Naive thymus-derived CD4-positive, alpha-beta T cell (primary cell): Measurements from ENCODE around the gene CDH13. TPM values are rescaled to one million over a fixed set of nuclear protein-coding genes. Genes with fewer than 3 reads are reported as not detected.

Experiments
- ATAC-seq: fragments of 150-1000 bp; cut with Tn5 transposase; 2 replicates; pipeline ENCODE4 v1.10.0; 2021; ENCODE audit warnings: mild to moderate bottlenecking, moderate library complexity
- CTCF ChIA-PET: fragments of 350-600 bp; sonication (Branson Sonifier 250); formaldehyde crosslinking; loops from one replicate; lab custom pipeline; 2021; ENCODE audit warnings: antibody characterized with exemption; lab: Charles Lee
- POLR2A ChIA-PET: fragments of 350-600 bp; sonication (Branson Sonifier 250); formaldehyde crosslinking; loops from one replicate; lab custom pipeline; 2021; ENCODE audit warnings: antibody characterized with exemption, inconsistent platforms; lab: Charles Lee
- DNase-seq, 9 donors: peaks; one replicate each; pipeline versions ENCODE4 v3.0.0 to v3.0.0-alpha.2; 2020 to 2022; ENCODE audit warnings: mixed read lengths in 1 of 9
- H3K27ac ChIP-seq: one replicate; pipeline ENCODE4 v1.7.0; 2013; ENCODE audit warnings: mild to moderate bottlenecking, low read depth, low read length, moderate library complexity
- H3K27me3 ChIP-seq, 2 donors: one replicate each; pipeline ENCODE4 v1.7.0; 2013; ENCODE audit warnings: low read length in 2 of 2, mild to moderate bottlenecking in 2 of 2, moderate library complexity in 2 of 2; ENCODE audit not compliant: control insufficient read depth in 2 of 2, insufficient read depth in 2 of 2
- H3K36me3 ChIP-seq, 3 experiments: 1 replicate in 2 of 3; 2 replicates in 1 of 3; pipeline ENCODE4 v1.7.0; 2013; ENCODE audit warnings: low read length in 3 of 3, mild to moderate bottlenecking in 3 of 3, moderate library complexity in 1 of 3; ENCODE audit not compliant: insufficient read depth in 3 of 3, control insufficient read depth in 2 of 3
- H3K4me1 ChIP-seq, 2 donors: one replicate each; pipeline ENCODE4 v1.7.0; 2013; ENCODE audit warnings: low read length in 2 of 2, mild to moderate bottlenecking in 2 of 2, moderate library complexity in 1 of 2; ENCODE audit not compliant: control insufficient read depth in 2 of 2, insufficient read depth in 2 of 2
- H3K4me3 ChIP-seq: 2 replicates; pipeline ENCODE4 v1.7.0; 2013; ENCODE audit warnings: mild to moderate bottlenecking, low read length
- H3K9me3 ChIP-seq, 3 experiments: 1 replicate in 2 of 3; 2 replicates in 1 of 3; pipeline ENCODE4 v1.7.0; 2013; ENCODE audit warnings: low read length in 3 of 3; ENCODE audit not compliant: control insufficient read depth in 2 of 3
- H3K27ac Mint-ChIP-seq, 9 donors: one replicate each; pipeline ENCODE4 v1.8.0; 2020 to 2022; ENCODE audit warnings: mixed read lengths in 9 of 9, mild to moderate bottlenecking in 8 of 9, moderate library complexity in 5 of 9, inconsistent platforms in 2 of 9
- H3K27me3 Mint-ChIP-seq, 5 donors: one replicate each; pipeline ENCODE4 v1.8.0; 2021 to 2022; ENCODE audit warnings: mixed read lengths in 5 of 5, mild to moderate bottlenecking in 1 of 5
- H3K36me3 Mint-ChIP-seq, 5 donors: one replicate each; pipeline ENCODE4 v1.8.0; 2020 to 2022; ENCODE audit warnings: mixed read lengths in 5 of 5, mild to moderate bottlenecking in 3 of 5, inconsistent platforms in 1 of 5
- H3K4me1 Mint-ChIP-seq, 7 donors: one replicate each; pipeline ENCODE4 v1.8.0; 2020 to 2022; ENCODE audit warnings: mixed read lengths in 7 of 7, mild to moderate bottlenecking in 3 of 7, inconsistent platforms in 1 of 7
- H3K4me3 Mint-ChIP-seq, 10 donors: one replicate each; pipeline ENCODE4 v1.8.0; 2020 to 2022; ENCODE audit warnings: mild to moderate bottlenecking in 10 of 10, mixed read lengths in 10 of 10, moderate library complexity in 6 of 10, inconsistent platforms in 2 of 10
- H3K9me3 Mint-ChIP-seq, 11 donors: one replicate each; pipeline ENCODE4 v1.8.0; 2020 to 2022; ENCODE audit warnings: mixed read lengths in 11 of 11, mild to moderate bottlenecking in 4 of 11, inconsistent platforms in 1 of 11, moderate library complexity in 1 of 11
- intact Hi-C, 2 donors: fragments of 100-400 bp; cut with micrococcal nuclease; formaldehyde crosslinking; loops; one replicate each; pipeline ENCODE4 v1.15.1; 2023
- polyA plus RNA-seq, 2 donors: library from polyadenylated mRNA; unstranded; fragments of 300-500 nt; fragmentation: Illumina TruSeq; gene quantifications; one replicate each; pipeline ENCODE4 v1.2.3, GENCODE V29; 2021
- total RNA-seq, 6 experiments: library from RNA in 5 of 6; stranded (reverse) in 5 of 6; gene quantifications; 1 replicate in 5 of 6; 2 replicates in 1 of 6; pipeline ENCODE4 v1.2.3 and lab custom pipeline; 2021 to 2026

The CDH13 gene
- total and polyA plus RNA-seq, 7 experiments from 2014 or later = not detected

- no peaks in the 10 kb centered on the region for H3K36me3 ChIP-seq
- Mint-ChIP-seq H3K27ac (no peak overlapping the region), H3K4me1 (no peaks in the 10 kb centered on the region), H3K4me3 (no peak overlapping the region), H3K36me3 (no peaks in the 10 kb centered on the region), H3K27me3 (peaks cover 0 to 12% (median 8%) of the 10 kb centered on the region in 5 donors), H3K9me3 (peaks cover 0 to 6% (median 0%) of the 10 kb centered on the region in 11 donors)
- H3K27me3 ChIP-seq = no peaks in the 10 kb centered on the region
- no peaks in the 10 kb centered on the region for H3K9me3 ChIP-seq
- intact Hi-C loops = no loop called here
- no peak for DNase-seq
- CTCF ChIA-PET = no interaction called here
- POLR2A ChIA-PET = no interaction called here
- no peak for ATAC-seq
- no peaks in the 10 kb centered on the region for H3K4me1 ChIP-seq
- no peak overlapping the region for H3K4me3 ChIP-seq
- no peak overlapping the region for H3K27ac ChIP-seq
Measured at GRCh38 chr16:82852388-82853008, 225.7 kb downstream of the CDH13 start.

DNA sequence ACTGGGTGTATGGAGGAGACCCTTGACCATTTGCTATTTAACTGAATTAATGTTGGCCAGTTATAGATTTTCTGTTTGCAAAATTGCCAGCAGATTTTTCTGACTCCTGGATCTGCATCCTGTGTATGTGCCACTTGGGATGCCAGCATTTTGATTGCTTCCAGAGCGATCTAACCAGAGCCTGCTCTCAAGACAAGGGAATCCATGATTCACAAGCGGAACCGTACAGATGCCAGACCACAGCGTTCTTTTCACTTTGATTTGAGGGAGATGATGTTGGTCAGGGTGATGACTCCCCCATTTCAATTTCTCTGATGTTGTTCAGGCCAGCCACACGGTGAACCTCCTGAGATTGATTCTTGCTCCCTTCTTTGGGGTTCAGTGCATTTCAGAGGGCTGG is 228.7 kb downstream of the CDH13 start:
- DNase-seq (no peak), ATAC-seq (no peak)
- Mint-ChIP-seq H3K36me3 (no peaks in the 10 kb centered on the region), H3K4me3 (no peak overlapping the region), H3K27me3 (peaks cover 0 to 20% (median 0%) of the 10 kb centered on the region in 5 donors), H3K9me3 (peaks cover 0 to 4% (median 0%) of the 10 kb centered on the region in 11 donors), H3K4me1 (no peaks in the 10 kb centered on the region), H3K27ac (no peak overlapping the region)
- Histone ChIP-seq H3K4me3 (no peak overlapping the region), H3K36me3 (no peaks in the 10 kb centered on the region), H3K9me3 (no peaks in the 10 kb centered on the region), H3K27ac (no peak overlapping the region), H3K4me1 (no peaks in the 10 kb centered on the region), H3K27me3 (no peaks in the 10 kb centered on the region)
- ChIA-PET POLR2A (no interaction called here), CTCF (no interaction called here)
- intact Hi-C loops = no loop called here

GRCh38 chr16:82857693-82858365 is 231.1 kb downstream of the CDH13 start:
- Histone ChIP-seq H3K27me3 (no peaks in the 10 kb centered on the region), H3K4me3 (no peak overlapping the region), H3K36me3 (no peaks in the 10 kb centered on the region), H3K4me1 (no peaks in the 10 kb centered on the region), H3K9me3 (no peaks in the 10 kb centered on the region), H3K27ac (no peak overlapping the region)
- Mint-ChIP-seq H3K4me1 (no peaks in the 10 kb centered on the region), H3K27ac (no peak overlapping the region), H3K9me3 (peaks cover 0 to 4% (median 0%) of the 10 kb centered on the region in 11 donors), H3K36me3 (no peaks in the 10 kb centered on the region), H3K4me3 (no peak overlapping the region), H3K27me3 (peaks cover 0 to 12% (median 0%) of the 10 kb centered on the region in 5 donors)
- DNase-seq (no peak), ATAC-seq (no peak)
- intact Hi-C loops = no loop called here
- ChIA-PET CTCF (no interaction called here), POLR2A (no interaction called here)

GRCh38 chr16:82859662-82860061 is 232.9 kb downstream of the CDH13 start:
- Mint-ChIP-seq H3K4me3 (no peak overlapping the region), H3K27me3 (peaks cover 0 to 12% (median 0%) of the 10 kb centered on the region in 5 donors), H3K9me3 (peaks cover 0 to 11% (median 3%) of the 10 kb centered on the region in 11 donors), H3K27ac (no peak overlapping the region), H3K4me1 (no peaks in the 10 kb centered on the region), H3K36me3 (no peaks in the 10 kb centered on the region)
- Histone ChIP-seq H3K4me3 (no peak overlapping the region), H3K9me3 (no peaks in the 10 kb centered on the region), H3K36me3 (no peaks in the 10 kb centered on the region), H3K27me3 (no peaks in the 10 kb centered on the region), H3K27ac (no peak overlapping the region), H3K4me1 (no peaks in the 10 kb centered on the region)
- ChIA-PET CTCF (no interaction called here), POLR2A (no interaction called here)
- intact Hi-C loops = no loop called here
- DNase-seq (no peak), ATAC-seq (no peak)

DNA sequence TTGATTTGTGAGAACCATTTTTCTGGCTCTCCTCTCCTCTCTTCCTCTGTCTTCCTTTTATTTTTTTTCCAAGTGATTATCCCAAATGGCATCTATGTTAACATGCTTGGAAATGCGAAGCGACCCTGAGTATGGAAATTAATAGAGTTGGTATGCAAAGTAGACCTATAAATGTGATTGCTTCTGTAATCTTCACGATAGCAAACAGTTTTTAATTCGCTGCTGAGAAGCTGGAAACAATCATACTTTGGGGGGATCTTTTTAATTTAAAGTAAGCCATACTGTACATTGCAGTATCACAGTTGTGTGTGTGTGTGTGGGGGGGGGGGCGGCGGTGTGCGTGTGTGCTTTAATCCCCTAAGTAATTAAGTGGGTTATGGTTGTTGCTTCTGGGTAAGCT is 233.3 kb downstream of the CDH13 start:
- Histone ChIP-seq H3K4me3 (no peak overlapping the region), H3K4me1 (no peaks in the 10 kb centered on the region), H3K9me3 (no peaks in the 10 kb centered on the region), H3K36me3 (no peaks in the 10 kb centered on the region), H3K27ac (no peak overlapping the region), H3K27me3 (no peaks in the 10 kb centered on the region)
- intact Hi-C loops = no loop called here
- Mint-ChIP-seq H3K36me3 (no peaks in the 10 kb centered on the region), H3K27me3 (peaks cover 0 to 12% (median 0%) of the 10 kb centered on the region in 5 donors), H3K9me3 (peaks cover 0 to 13% (median 3%) of the 10 kb centered on the region in 11 donors), H3K4me3 (no peak overlapping the region), H3K27ac (no peak overlapping the region), H3K4me1 (no peaks in the 10 kb centered on the region)
- ChIA-PET POLR2A (no interaction called here), CTCF (no interaction called here)
- DNase-seq = no peak
- ATAC-seq = no peak

DNA sequence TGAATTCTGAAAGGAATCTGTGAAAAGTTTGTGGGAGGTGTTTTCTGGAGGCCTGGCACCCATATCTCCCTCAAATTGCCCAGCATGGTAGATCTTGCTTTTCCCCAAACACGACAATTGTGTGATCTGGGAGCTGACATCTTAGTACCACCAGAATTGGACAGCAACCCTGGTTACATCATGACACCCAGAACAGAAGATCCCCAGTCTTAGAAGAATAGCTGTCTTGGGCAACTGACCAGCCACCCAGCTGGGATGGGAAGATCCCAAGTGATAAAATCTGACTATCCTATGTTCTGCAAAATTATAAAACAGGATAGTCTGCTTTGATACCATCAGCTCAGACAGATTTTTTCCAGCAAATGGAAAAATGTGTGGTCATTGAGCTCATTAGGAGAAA is 235.3 kb downstream of the CDH13 start:
- intact Hi-C loops = no loop called here
- H3K4me1 Mint-ChIP-seq = no peaks in the 10 kb centered on the region
- no peak for ATAC-seq
- Histone ChIP-seq H3K27me3 (no peaks in the 10 kb centered on the region), H3K27ac (no peak overlapping the region), H3K4me3 (no peak overlapping the region), H3K9me3 (peaks cover 0 to 4% (median 0%) of the 10 kb centered on the region in 3 experiments), H3K36me3 (no peaks in the 10 kb centered on the region), H3K4me1 (no peaks in the 10 kb centered on the region)
- no peaks in the 10 kb centered on the region for H3K36me3 Mint-ChIP-seq
- peaks cover 0 to 28% (median 9%) of the 10 kb centered on the region in 11 donors for H3K9me3 Mint-ChIP-seq
- ChIA-PET CTCF (no interaction called here), POLR2A (no interaction called here)
- H3K4me3 Mint-ChIP-seq = no peak overlapping the region
- no peak for DNase-seq
- H3K27me3 Mint-ChIP-seq = peaks cover 0 to 12% (median 0%) of the 10 kb centered on the region in 5 donors
- no peak overlapping the region for H3K27ac Mint-ChIP-seq
